GM23338 (cell line): ENCODE results near the gene MS4A15. TPM values are rescaled to one million over a fixed set of nuclear protein-coding genes. Genes with fewer than 3 reads are reported as not detected.

Experiments used
- ATAC-seq: fragments of 200-7000 bp; cut with Tn5 transposase; 3 replicates; pipeline ENCODE4 v1.9.1; 2020
- DNase-seq: peaks from one replicate; pipeline ENCODE4 v3.0.0-alpha.2; 2015; ENCODE audit warnings: low spot score
- H2AFZ ChIP-seq: fragments of 200-600 bp; sonication (generic); 2 replicates; pipeline ENCODE4 v1.8.0; 2016; ENCODE audit warnings: antibody characterized with exemption, mild to moderate bottlenecking, moderate library complexity
- H3F3A ChIP-seq: fragments of 200-600 bp; sonication (generic); replicated peaks from 2 replicates; pipeline ENCODE4 v1.8.0; 2017; ENCODE audit warnings: antibody characterized with exemption, mixed run types, low read depth
- H3K27ac ChIP-seq: fragments of 200-600 bp; sonication (generic); 2 replicates; pipeline ENCODE4 v1.6.1; 2016; ENCODE audit warnings: low read depth
- H3K27me3 ChIP-seq: fragments of 200-600 bp; sonication (generic); 2 replicates; pipeline ENCODE4 v1.8.0; 2016; ENCODE audit warnings: mild to moderate bottlenecking, mixed run types, moderate library complexity; ENCODE audit not compliant: insufficient read depth
- H3K36me3 ChIP-seq: fragments of 200-600 bp; sonication (generic); 2 replicates; pipeline ENCODE4 v1.8.0; 2016; ENCODE audit warnings: mild to moderate bottlenecking; ENCODE audit not compliant: insufficient read depth
- H3K4me1 ChIP-seq: fragments of 200-600 bp; sonication (generic); 2 replicates; pipeline ENCODE4 v1.8.0; 2016; ENCODE audit warnings: mild to moderate bottlenecking, moderate library complexity; ENCODE audit not compliant: insufficient read depth
- H3K4me2 ChIP-seq: fragments of 200-600 bp; sonication (generic); 2 replicates; pipeline ENCODE4 v1.7.1; 2017; ENCODE audit warnings: mixed run types
- H3K4me3 ChIP-seq: fragments of 200-600 bp; sonication (generic); 2 replicates; pipeline ENCODE4 v1.6.1; 2016; ENCODE audit warnings: mixed run types
- H3K79me2 ChIP-seq: fragments of 200-600 bp; sonication (generic); replicated peaks from 2 replicates; pipeline ENCODE4 v1.8.0; 2017; ENCODE audit warnings: mild to moderate bottlenecking; ENCODE audit not compliant: insufficient read depth
- H3K9me2 ChIP-seq: fragments of 200-600 bp; sonication (generic); 2 replicates; pipeline ENCODE4 v1.8.0; 2017; ENCODE audit not compliant: insufficient read depth
- H4K20me1 ChIP-seq: fragments of 200-600 bp; sonication (generic); replicated peaks from 2 replicates; pipeline ENCODE4 v1.8.0; 2017; ENCODE audit warnings: mild to moderate bottlenecking; ENCODE audit not compliant: insufficient read depth
- H3K27ac Mint-ChIP-seq: 2 replicates; pipeline ENCODE4 v1.8.0; 2020; ENCODE audit warnings: inconsistent platforms, mild to moderate bottlenecking, moderate library complexity, mixed read lengths
- H3K27me3 Mint-ChIP-seq: 3 replicates; pipeline ENCODE4 v1.8.0; 2022; ENCODE audit warnings: low read depth, mild to moderate bottlenecking, moderate library complexity, mixed read lengths, inconsistent platforms; ENCODE audit not compliant: insufficient read depth, poor library complexity
- H3K36me3 Mint-ChIP-seq: 3 replicates; pipeline ENCODE4 v1.8.0; 2021; ENCODE audit warnings: low read depth, mild to moderate bottlenecking, inconsistent platforms, moderate library complexity, mixed read lengths
- H3K4me1 Mint-ChIP-seq: 3 replicates; pipeline ENCODE4 v1.8.0; 2020; ENCODE audit warnings: mild to moderate bottlenecking, inconsistent platforms, mixed read lengths
- H3K4me3 Mint-ChIP-seq: 3 replicates; pipeline ENCODE4 v1.8.0; 2021; ENCODE audit warnings: moderate library complexity, mild to moderate bottlenecking, inconsistent platforms, mixed read lengths
- H3K9me3 Mint-ChIP-seq: 3 replicates; pipeline ENCODE4 v1.8.0; 2020; ENCODE audit warnings: moderate library complexity, mild to moderate bottlenecking, inconsistent platforms, mixed read lengths
- CTCF ChIP-seq, 2 experiments: fragments of 200-600 bp in 1 of 2; sonication (generic) in 1 of 2; conservative IDR thresholded peaks; 2 replicates each; pipeline versions ENCODE4 v1.5.1 to v1.6.1; 2016 to 2017; ENCODE audit warnings: antibody characterized with exemption in 2 of 2, low read depth in 2 of 2, mild to moderate bottlenecking in 2 of 2, moderate library complexity in 1 of 2
- EZH2 ChIP-seq: fragments of 200-600 bp; sonication (generic); IDR thresholded peaks from one replicate; pipeline ENCODE4 v1.8.0; 2017; ENCODE audit warnings: antibody characterized with exemption, mild to moderate bottlenecking, low read depth; ENCODE audit not compliant: unreplicated experiment
- ZNF462 ChIP-seq: fragments of 250-450 bp; sonication (Bioruptor Pico); IDR thresholded peaks from 2 replicates; pipeline ENCODE4 v1.5.0; 2020; ENCODE audit warnings: mild to moderate bottlenecking, moderate library complexity
- polyA plus RNA-seq: library from polyadenylated mRNA; unstranded; fragments of >200 nt; fragmentation: Nextera tagmentation; extraction: Ambion mirVana; gene quantifications from 2 replicates; pipeline ENCODE4 v1.2.1, GENCODE V29; 2016
- total RNA-seq: library from RNA; depleted of rRNA; stranded (reverse); fragments of >200 nt; shearing (Covaris generic); gene quantifications from 2 replicates; pipeline ENCODE4 v1.2.3, GENCODE V29; 2014

MS4A15 gene
- total and polyA plus RNA-seq, 2 experiments from 2014 or later = 0.44 TPM; not detected in 1

DNA sequence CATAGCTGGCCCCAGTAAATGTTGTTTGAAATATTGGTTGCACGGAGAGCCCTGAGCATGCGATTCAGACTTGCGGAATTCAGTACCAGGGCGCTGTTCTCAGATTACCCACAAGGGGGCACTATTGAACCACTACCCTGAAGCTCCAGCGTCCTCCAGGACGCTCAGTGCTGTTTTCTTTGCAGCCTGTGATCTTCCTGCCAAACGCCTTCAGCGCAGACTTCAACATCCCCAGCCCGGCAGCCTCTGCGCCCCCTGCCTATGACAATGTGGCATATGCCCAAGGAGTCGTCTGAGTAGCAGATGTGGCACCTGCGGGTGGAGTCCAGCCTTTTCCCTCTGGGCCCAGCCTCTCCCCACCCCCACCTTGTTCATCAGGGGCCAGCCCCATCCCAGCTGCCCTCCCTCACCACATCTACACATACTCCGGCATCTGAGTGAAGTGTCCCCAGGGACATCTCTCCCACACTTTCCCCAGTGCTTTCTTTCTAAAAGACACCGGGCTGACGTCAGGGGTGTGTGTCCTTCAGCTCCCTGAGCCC, 18.8 kb downstream of the MS4A15 start:
- Histone ChIP-seq H3F3A (no peaks in the 10 kb centered on the region), H2AFZ (peak overlapping the region; percentile 78; the same call in 1 of the 2 replicates), H3K79me2 (no peaks in the 10 kb centered on the region), H3K27me3 (no peaks in the 10 kb centered on the region), H4K20me1 (no peaks in the 10 kb centered on the region), H3K9me2 (0 out of 2 replicates have a peak, but pooled peaks cover 4% of the 10 kb centered on the region), H3K36me3 (no peaks in the 10 kb centered on the region), H3K27ac (no peak overlapping the region), H3K4me3 (no peak overlapping the region), H3K4me2 (no peak overlapping the region), H3K4me1 (no peaks in the 10 kb centered on the region)
- no peak overlapping the region; the same call in 1 of the 2 replicates for H3K27ac Mint-ChIP-seq
- H3K4me3 Mint-ChIP-seq = no peak overlapping the region
- H3K36me3 Mint-ChIP-seq = no peaks in the 10 kb centered on the region
- peaks cover 7% of the 10 kb centered on the region for H3K27me3 Mint-ChIP-seq
- peaks cover 9% of the 10 kb centered on the region; the same call in 2 of the 3 replicates for H3K4me1 Mint-ChIP-seq
- H3K9me3 Mint-ChIP-seq = no peaks in the 10 kb centered on the region; the same call in 1 of the 3 replicates
- TF ChIP-seq EZH2 = no peak
- TF ChIP-seq ZNF462 (CRISPR knock-in tag) = no peak
- peak; percentile 84 to 86 for TF ChIP-seq CTCF (conservative IDR thresholded peaks at IDR 0.05; ENCODE audit: low read depth in 2 of 2)
- DNase-seq (peak; percentile 92), ATAC-seq (peak; percentile 98)
